ENCODE results near the gene CEP89.
"Not testable (repeated sequence)": the region's sequence is repeated elsewhere in the genome, so short reads cannot be mapped to it uniquely, and the experiment has no call there.

The CEP89 gene

DNA sequence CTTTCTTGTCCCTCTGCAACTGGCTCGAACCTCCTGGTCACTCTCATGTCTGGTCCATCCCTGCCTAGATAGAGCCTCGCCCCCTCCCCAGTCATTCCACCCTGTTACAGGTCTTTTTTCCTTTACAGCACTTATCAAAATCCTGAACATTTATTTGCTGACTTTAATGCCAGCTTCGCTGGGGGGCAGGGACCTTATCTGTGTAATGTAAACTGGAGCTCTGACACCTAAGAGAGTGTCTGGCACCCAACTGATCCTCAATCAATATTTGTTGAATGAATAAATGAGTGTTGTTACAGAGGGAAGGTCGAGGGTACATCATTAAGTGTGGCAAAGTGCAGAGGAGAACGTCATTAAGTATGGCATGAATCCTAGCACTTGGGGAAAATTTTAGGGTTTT lies 17.0 kb upstream of the CEP89 start:
- Histone ChIP-seq H3K4me2 (no peak overlapping the region), H4K20me1 (ENCODE audit: insufficient read depth) (no peaks in the 10 kb centered on the region), H3K79me2 (ENCODE audit: insufficient read depth, low read depth) (no peaks in the 10 kb centered on the region), H3K27ac (no peak overlapping the region), H3K9ac (no peak overlapping the region), H2AFZ (ENCODE audit: low read depth) (no peak overlapping the region), H3K4me1 (ENCODE audit: low read depth, poor library complexity, severe bottlenecking) (no peaks in the 10 kb centered on the region), H3K4me3 (IDR thresholded peaks at IDR 0.05; ENCODE audit: insufficient read depth, low read depth, low read length) (no peak overlapping the region), H3K36me3 (ENCODE audit: insufficient read depth) (no peaks in the 10 kb centered on the region), H3K27me3 (ENCODE audit: insufficient read depth, low read depth) (no peaks in the 10 kb centered on the region)
- TF ChIP-seq, protein P1, sequence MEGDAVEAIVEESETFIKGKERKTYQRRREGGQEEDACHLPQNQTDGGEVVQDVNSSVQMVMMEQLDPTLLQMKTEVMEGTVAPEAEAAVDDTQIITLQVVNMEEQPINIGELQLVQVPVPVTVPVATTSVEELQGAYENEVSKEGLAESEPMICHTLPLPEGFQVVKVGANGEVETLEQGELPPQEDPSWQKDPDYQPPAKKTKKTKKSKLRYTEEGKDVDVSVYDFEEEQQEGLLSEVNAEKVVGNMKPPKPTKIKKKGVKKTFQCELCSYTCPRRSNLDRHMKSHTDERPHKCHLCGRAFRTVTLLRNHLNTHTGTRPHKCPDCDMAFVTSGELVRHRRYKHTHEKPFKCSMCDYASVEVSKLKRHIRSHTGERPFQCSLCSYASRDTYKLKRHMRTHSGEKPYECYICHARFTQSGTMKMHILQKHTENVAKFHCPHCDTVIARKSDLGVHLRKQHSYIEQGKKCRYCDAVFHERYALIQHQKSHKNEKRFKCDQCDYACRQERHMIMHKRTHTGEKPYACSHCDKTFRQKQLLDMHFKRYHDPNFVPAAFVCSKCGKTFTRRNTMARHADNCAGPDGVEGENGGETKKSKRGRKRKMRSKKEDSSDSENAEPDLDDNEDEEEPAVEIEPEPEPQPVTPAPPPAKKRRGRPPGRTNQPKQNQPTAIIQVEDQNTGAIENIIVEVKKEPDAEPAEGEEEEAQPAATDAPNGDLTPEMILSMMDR (conservative IDR thresholded peaks at IDR 0.05; ENCODE audit: low read depth, low read length) = no peak

DNA sequence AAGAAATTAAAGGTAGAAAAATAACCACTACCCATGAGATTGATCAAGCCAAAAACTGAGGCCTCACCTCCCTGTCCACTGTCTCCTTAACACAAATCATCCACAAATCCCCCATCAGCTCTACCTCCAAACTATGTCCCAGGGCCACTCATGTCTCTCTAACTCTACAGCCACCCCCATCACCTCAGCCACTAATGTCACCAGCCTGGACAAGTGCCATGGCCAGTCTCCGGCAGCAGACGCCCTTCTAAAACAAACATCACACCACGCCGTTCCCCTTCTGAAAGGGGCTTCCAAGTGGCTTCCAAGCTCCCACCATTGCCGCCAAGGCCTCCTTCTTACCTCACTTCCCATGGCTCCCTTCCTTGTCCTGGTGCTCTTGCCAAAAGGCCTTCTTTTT lies 16.5 kb upstream of the CEP89 start:
- H3K27me3 ChIP-seq (ENCODE audit: insufficient read depth, low read depth); H2AFZ ChIP-seq (ENCODE audit: low read depth); H3K4me2 ChIP-seq; H3K4me1 ChIP-seq (ENCODE audit: low read depth, poor library complexity, severe bottlenecking); H3K4me3 ChIP-seq (IDR thresholded peaks at IDR 0.05; ENCODE audit: insufficient read depth, low read depth, low read length); H3K9ac ChIP-seq; H4K20me1 ChIP-seq (ENCODE audit: insufficient read depth); H3K27ac ChIP-seq; H3K79me2 ChIP-seq (ENCODE audit: insufficient read depth, low read depth); H3K36me3 ChIP-seq (ENCODE audit: insufficient read depth): not testable (repeated sequence)

DNA sequence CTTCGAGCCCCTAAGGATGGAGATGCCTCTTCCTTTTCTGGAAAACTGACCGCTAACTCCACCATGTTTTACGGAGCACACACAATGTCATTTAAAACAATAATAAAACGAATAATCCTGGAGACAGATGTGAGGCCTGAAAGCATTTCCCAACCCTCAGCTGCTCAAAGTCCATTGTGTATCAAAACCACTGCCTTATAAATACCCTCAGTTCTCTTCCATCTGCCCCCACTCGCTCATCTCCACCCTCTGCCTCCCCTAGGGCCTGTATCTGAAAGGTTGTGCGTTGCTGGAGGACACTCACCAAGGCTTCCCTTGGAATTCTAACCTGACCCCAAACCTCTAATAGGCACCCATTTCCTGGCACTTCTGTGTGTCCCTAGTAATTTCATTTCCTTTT lies 10.7 kb upstream of the CEP89 start:
- not testable (repeated sequence) for H3K27me3 ChIP-seq (ENCODE audit: insufficient read depth, low read depth); H2AFZ ChIP-seq (ENCODE audit: low read depth); H3K4me1 ChIP-seq (ENCODE audit: low read depth, poor library complexity, severe bottlenecking); H3K4me3 ChIP-seq (IDR thresholded peaks at IDR 0.05; ENCODE audit: insufficient read depth, low read depth, low read length); H3K27ac ChIP-seq; H3K9ac ChIP-seq; H3K79me2 ChIP-seq (ENCODE audit: insufficient read depth, low read depth); H3K36me3 ChIP-seq (ENCODE audit: insufficient read depth); H3K4me2 ChIP-seq; H4K20me1 ChIP-seq (ENCODE audit: insufficient read depth)

DNA sequence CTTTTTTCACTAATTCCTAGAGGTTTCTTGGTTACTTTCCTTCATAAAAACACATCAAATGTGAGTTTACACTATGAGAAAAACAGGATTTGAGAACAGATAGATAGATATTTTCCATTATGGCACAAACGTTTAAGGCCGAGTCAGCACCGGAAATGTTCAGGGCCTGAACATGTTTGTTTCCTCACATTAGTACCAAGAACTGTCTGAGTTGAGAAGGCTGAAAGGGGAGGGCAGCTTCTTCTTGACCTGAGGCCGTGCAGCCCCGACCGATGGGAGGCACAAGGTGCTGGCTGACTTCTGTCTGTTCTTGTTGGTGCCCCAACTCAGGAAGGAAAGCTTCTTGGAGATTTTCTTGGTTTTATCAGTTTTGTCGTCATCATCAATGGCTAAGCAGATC lies 8.0 kb upstream of the CEP89 start:
- not testable (repeated sequence) for H3K27me3 ChIP-seq (ENCODE audit: insufficient read depth, low read depth); H3K4me3 ChIP-seq (IDR thresholded peaks at IDR 0.05; ENCODE audit: insufficient read depth, low read depth, low read length); H3K27ac ChIP-seq; H3K4me2 ChIP-seq; H3K36me3 ChIP-seq (ENCODE audit: insufficient read depth); H3K79me2 ChIP-seq (ENCODE audit: insufficient read depth, low read depth); H3K9ac ChIP-seq; H4K20me1 ChIP-seq (ENCODE audit: insufficient read depth); H3K4me1 ChIP-seq (ENCODE audit: low read depth, poor library complexity, severe bottlenecking); H2AFZ ChIP-seq (ENCODE audit: low read depth)

DNA sequence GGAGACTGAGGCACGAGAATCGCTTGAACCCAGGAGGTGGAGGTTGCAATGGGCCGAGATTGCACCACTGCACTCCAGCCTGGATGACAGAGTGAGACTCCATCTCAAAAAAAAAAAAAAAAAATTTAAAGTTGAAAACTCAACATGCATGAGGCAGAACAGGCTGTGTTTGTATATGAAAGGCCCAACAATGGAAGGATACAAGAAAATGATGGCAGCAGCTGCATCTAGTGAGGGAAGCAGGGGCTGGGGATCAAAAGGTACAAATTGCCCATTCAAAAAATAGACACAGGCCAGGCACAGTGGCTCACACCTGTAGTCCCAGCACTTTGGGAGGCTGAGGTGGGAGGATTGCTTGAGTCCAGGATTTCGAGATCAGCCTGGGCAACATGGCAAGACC lies 6.1 kb upstream of the CEP89 start:
- H4K20me1 ChIP-seq (ENCODE audit: insufficient read depth); H2AFZ ChIP-seq (ENCODE audit: low read depth); H3K27me3 ChIP-seq (ENCODE audit: insufficient read depth, low read depth); H3K4me1 ChIP-seq (ENCODE audit: low read depth, poor library complexity, severe bottlenecking); H3K79me2 ChIP-seq (ENCODE audit: insufficient read depth, low read depth); H3K4me3 ChIP-seq (IDR thresholded peaks at IDR 0.05; ENCODE audit: insufficient read depth, low read depth, low read length); H3K27ac ChIP-seq; H3K36me3 ChIP-seq (ENCODE audit: insufficient read depth); H3K4me2 ChIP-seq; H3K9ac ChIP-seq: not testable (repeated sequence)

DNA sequence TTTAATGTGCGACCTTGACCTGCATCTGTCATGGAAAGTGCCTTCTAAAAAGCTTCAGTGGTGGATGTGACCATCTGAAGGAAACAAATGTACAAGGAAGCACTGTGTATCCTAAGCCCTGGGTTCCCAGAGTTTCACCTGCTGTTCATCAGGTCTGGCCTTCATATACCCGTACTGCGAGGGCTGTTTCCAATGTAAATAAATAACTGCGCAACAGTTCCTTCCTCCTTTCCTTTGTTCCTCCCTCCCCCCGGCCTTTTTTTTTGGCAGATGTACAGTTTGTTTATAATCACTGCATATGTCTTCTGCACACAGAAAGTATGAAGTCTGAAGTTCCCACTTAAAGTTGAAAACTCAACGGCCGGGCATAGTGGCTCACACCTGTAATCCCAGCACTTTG lies 5.5 kb upstream of the CEP89 start:
- Histone ChIP-seq H3K36me3 (ENCODE audit: insufficient read depth) (no peaks in the 10 kb centered on the region), H3K9ac (no peak overlapping the region), H2AFZ (ENCODE audit: low read depth) (no peak overlapping the region), H3K4me1 (ENCODE audit: low read depth, poor library complexity, severe bottlenecking) (peaks cover 4% of the 10 kb centered on the region), H3K27me3 (ENCODE audit: insufficient read depth, low read depth) (no peaks in the 10 kb centered on the region), H3K27ac (no peak overlapping the region), H4K20me1 (ENCODE audit: insufficient read depth) (no peaks in the 10 kb centered on the region), H3K79me2 (ENCODE audit: insufficient read depth, low read depth) (no peaks in the 10 kb centered on the region), H3K4me2 (no peak overlapping the region), H3K4me3 (IDR thresholded peaks at IDR 0.05; ENCODE audit: insufficient read depth, low read depth, low read length) (no peak overlapping the region)
- TF ChIP-seq, protein P1 (conservative IDR thresholded peaks at IDR 0.05; ENCODE audit: low read depth, low read length) = no peak
